ENCODE data around the gene SARDH. TPM values are rescaled to one million over a fixed set of nuclear protein-coding genes. Genes with fewer than 3 reads are reported as not detected.

SARDH gene
- total and polyA plus RNA-seq, 2 of the 13 experiments (the other 11 are each of a cell fraction or from before 2014, with no cell fraction given), result 11.6 to 34.9 TPM

DNA sequence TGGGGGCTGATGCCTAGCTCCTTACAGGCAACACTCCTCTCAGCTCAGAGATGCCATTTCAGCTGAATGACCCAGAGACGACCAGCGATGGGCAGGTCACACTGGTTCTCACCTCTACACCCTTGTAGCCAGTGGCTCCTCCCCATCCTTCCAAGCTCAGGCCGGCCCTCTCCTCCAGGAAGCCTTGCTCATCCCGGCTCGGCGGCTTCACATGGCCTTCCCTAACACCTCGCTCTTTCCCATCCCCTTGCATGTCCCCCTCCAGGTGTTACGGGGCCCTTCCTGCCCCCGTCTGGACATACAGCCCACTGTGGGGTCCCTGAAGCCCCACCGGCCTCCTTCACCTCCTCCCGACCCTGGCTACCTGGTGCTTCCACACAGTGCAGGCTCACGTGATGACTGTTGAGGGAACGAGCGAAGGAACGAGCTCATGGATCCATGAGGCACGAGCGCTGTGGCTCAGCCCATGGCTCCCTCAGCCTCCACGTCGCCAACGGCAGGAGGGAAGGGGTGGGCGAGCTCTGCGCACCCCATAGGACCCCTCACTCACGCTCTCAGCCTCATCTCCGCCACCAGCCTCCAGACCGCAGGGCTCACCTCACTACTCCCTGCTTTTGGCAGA is 45.7 kb downstream of the SARDH start:
- no peaks in the 10 kb centered on the region for H3K27me3 ChIP-seq (ENCODE audit: control insufficient read depth in 1 of 2, insufficient read depth in 2 of 2, low read length in 2 of 2)
- H3K79me2 ChIP-seq (ENCODE audit: insufficient read depth, low read length), result no peaks in the 10 kb centered on the region
- intact Hi-C loops (cut with micrococcal nuclease; ENCODE audit: unreplicated experiment) (no loop called here), in situ Hi-C loops (cut with HindIII; ENCODE audit: extremely low pct_ligation_motif_present, low pct_unique_long_range_greater_than_20kb) (no loop called here)
- no peak overlapping the region for H2AFZ ChIP-seq (ENCODE audit: low read length)
- ChIA-PET CTCF (ENCODE audit: low intra/inter-chr PET ratio, low total read pairs) (no interaction called here), POLR2A (no interaction called here)
- peaks cover 20 to 47% of the 10 kb centered on the region in 2 experiments for H3K36me3 ChIP-seq (replicated peaks in 1 of 2; ENCODE audit: control insufficient read depth in 1 of 2, insufficient read depth in 2 of 2, low read length in 2 of 2)
- H3K27ac ChIP-seq (ENCODE audit: extremely low read length, insufficient read depth, low read length), result no peak overlapping the region
- TF ChIP-seq UBTF (CRISPR knock-in tag; IDR thresholded peaks at IDR 0.05), result no peak
- no peak for TF ChIP-seq KDM5B (CRISPR knock-in tag; IDR thresholded peaks at IDR 0.05; ENCODE audit: borderline replicate concordance)
- TF ChIP-seq PHB2 (IDR thresholded peaks at IDR 0.05; ENCODE audit: partially characterized antibody), result no peak
- TF ChIP-seq HOXA7 (CRISPR knock-in tag; IDR thresholded peaks at IDR 0.05), result no peak
- TF ChIP-seq ZNF251 (CRISPR knock-in tag; IDR thresholded peaks at IDR 0.05), result no peak
- no peak for TF ChIP-seq ZNF235 (CRISPR knock-in tag; IDR thresholded peaks at IDR 0.05; ENCODE audit: borderline replicate concordance)
- DNase-seq (ENCODE audit: low spot score) (no peak), ATAC-seq (no peak), FAIRE-seq (no peak)
- H3K9me3 ChIP-seq (ENCODE audit: low read length), result no peaks in the 10 kb centered on the region
- H3K4me2 ChIP-seq (ENCODE audit: low read depth, low read length), result no peak overlapping the region
- no peaks in the 10 kb centered on the region; the same call in 1 of the 2 replicates for H4K20me1 ChIP-seq (ENCODE audit: insufficient read depth, low read length)
- no peak overlapping the region for H3K9ac ChIP-seq (ENCODE audit: insufficient read depth, low read depth, low read length)
- no TSS peak for BruUV-seq (replicated peaks)
- no peaks in the 10 kb centered on the region for H3K4me1 ChIP-seq (ENCODE audit: insufficient read depth, low read length)
- no peak overlapping the region for H3K4me3 ChIP-seq (replicated peaks in 1 of 3; ENCODE audit: insufficient read depth in 1 of 3, low read depth in 2 of 3, low read length in 3 of 3)
- WGBS (ENCODE audit: low lambda C conversion rate), result 99% methylated on average over 23 of the region's 25 CpGs
